Measurements from ENCODE around the gene TSEN15. TPM values are rescaled to one million over a fixed set of nuclear protein-coding genes. Genes with fewer than 3 reads are reported as not detected.
"Not testable (repeated sequence)": the region's sequence is repeated elsewhere in the genome, so short reads cannot be mapped to it uniquely, and the experiment has no call there.

TSEN15 gene
- total and polyA plus RNA-seq, 12 donors: 16.3 to 55.1 (median 27.8) TPM

GRCh38 chr1:184036517-184036949 lies 15.0 kb upstream of the TSEN15 start:
- peaks cover 4% of the 10 kb centered on the region for H3K27me3 ChIP-seq
- H3K36me3 ChIP-seq (replicated peaks in 1 of 2): no peaks in the 10 kb centered on the region
- DNase-seq: peak in 6 of 7 donors; percentile 23 to 68 (median 56)
- TF ChIP-seq POLR2A (IDR thresholded peaks at IDR 0.05): peak in 1 of 2 donors; percentile 29
- TF ChIP-seq, protein P1, sequence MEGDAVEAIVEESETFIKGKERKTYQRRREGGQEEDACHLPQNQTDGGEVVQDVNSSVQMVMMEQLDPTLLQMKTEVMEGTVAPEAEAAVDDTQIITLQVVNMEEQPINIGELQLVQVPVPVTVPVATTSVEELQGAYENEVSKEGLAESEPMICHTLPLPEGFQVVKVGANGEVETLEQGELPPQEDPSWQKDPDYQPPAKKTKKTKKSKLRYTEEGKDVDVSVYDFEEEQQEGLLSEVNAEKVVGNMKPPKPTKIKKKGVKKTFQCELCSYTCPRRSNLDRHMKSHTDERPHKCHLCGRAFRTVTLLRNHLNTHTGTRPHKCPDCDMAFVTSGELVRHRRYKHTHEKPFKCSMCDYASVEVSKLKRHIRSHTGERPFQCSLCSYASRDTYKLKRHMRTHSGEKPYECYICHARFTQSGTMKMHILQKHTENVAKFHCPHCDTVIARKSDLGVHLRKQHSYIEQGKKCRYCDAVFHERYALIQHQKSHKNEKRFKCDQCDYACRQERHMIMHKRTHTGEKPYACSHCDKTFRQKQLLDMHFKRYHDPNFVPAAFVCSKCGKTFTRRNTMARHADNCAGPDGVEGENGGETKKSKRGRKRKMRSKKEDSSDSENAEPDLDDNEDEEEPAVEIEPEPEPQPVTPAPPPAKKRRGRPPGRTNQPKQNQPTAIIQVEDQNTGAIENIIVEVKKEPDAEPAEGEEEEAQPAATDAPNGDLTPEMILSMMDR (IDR thresholded peaks at IDR 0.05): no peak
- intact Hi-C loops (cut with DNase I): no loop called here
- H3K27ac ChIP-seq: peak overlapping the region in 4 of 5 donors; percentile 41 to 81 (median 67)
- peak overlapping the region in 2 of 4 donors; percentile 51 to 89 for H3K4me3 ChIP-seq
- no peaks in the 10 kb centered on the region for H3K9me3 ChIP-seq (replicated peaks in 1 of 3)
- 0 to 2% (median 1%) methylated on average over 13 to 29 of the region's 29 CpGs for WGBS, 4 donors
- H3K4me1 ChIP-seq (replicated peaks in 1 of 2): peaks cover 0 to 6% of the 10 kb centered on the region in 2 donors

GRCh38 chr1:184037849-184038591 lies 13.5 kb upstream of the TSEN15 start:
- H3K27me3 ChIP-seq: peaks cover 4% of the 10 kb centered on the region
- TF ChIP-seq, protein P1 (IDR thresholded peaks at IDR 0.05): no peak
- no peak for TF ChIP-seq POLR2A (IDR thresholded peaks at IDR 0.05)
- WGBS, 4 donors: 81 to 88% (median 85%) methylated on average over 13 of the region's 13 CpGs
- no peaks in the 10 kb centered on the region for H3K9me3 ChIP-seq (replicated peaks in 1 of 3)
- H3K36me3 ChIP-seq (replicated peaks in 1 of 2): no peaks in the 10 kb centered on the region
- peaks cover 0 to 6% of the 10 kb centered on the region in 2 donors for H3K4me1 ChIP-seq (replicated peaks in 1 of 2)
- H3K4me3 ChIP-seq: peak overlapping the region in 1 of 4 donors; percentile 89
- intact Hi-C loops (cut with DNase I): no loop called here
- H3K27ac ChIP-seq: no peak overlapping the region
- no peak for DNase-seq

DNA sequence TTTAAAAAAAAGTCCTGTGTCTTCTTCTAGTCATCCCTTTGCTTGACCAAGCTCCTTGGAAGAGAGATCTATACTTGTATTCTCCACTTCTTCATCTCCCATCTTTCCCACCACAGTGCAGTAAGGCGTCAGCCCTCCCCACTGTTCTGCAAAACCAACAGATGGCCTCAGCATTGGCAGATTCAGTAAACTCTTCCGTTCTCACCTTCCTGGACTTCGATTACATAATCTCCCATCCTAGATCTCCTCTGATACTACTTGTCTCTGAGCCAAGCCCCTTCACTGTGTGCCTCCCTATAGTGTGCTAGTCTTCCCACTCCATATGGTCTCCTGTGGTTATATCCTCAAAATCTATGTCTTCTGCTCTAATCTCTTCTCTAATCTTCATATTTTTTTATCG lies 12.4 kb upstream of the TSEN15 start:
- peaks cover 0 to 6% of the 10 kb centered on the region in 2 donors for H3K4me1 ChIP-seq (replicated peaks in 1 of 2)
- no peak overlapping the region for H3K27ac ChIP-seq
- no peaks in the 10 kb centered on the region for H3K36me3 ChIP-seq (replicated peaks in 1 of 2)
- no peaks in the 10 kb centered on the region for H3K9me3 ChIP-seq (replicated peaks in 1 of 3)
- DNase-seq: no peak
- peaks cover 4% of the 10 kb centered on the region for H3K27me3 ChIP-seq
- 78 to 86% (median 82%) methylated on average over 4 of the region's 4 CpGs for WGBS, 4 donors
- H3K4me3 ChIP-seq: no peak overlapping the region
- no peak for TF ChIP-seq POLR2A (IDR thresholded peaks at IDR 0.05)
- TF ChIP-seq, protein P1 (IDR thresholded peaks at IDR 0.05): no peak
- intact Hi-C loops (cut with DNase I): no loop called here

DNA sequence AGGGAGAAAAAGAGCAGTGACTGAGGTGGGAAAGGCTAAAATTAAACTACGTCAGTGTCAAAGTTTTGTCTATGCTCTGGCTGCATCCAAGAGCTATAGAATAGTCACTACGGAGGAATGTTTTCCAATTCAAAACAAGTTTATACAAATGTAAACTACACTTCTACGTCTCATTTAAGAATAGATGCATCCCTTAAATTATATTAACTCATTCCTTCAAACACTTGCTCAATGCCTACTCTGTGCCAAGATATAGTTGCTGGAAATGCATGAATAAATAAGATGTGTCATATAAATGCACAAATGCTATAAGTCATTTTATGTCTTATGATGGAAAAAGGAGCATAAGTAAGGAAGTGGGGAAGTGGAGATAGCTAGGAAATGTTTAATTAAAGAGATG lies 9.8 kb upstream of the TSEN15 start:
- WGBS, 4 donors: 75 to 87% (median 84%) methylated on average over 3 of the region's 3 CpGs
- no peak for DNase-seq
- intact Hi-C loops (cut with DNase I): no loop called here
- Histone ChIP-seq H3K4me3 (no peak overlapping the region), H3K27ac (no peak overlapping the region), H3K9me3 (replicated peaks in 1 of 3) (no peaks in the 10 kb centered on the region), H3K4me1 (replicated peaks in 1 of 2) (no peaks in the 10 kb centered on the region), H3K27me3 (peaks cover 1% of the 10 kb centered on the region), H3K36me3 (replicated peaks in 1 of 2) (no peaks in the 10 kb centered on the region)
- TF ChIP-seq, protein P1 (IDR thresholded peaks at IDR 0.05): no peak
- TF ChIP-seq POLR2A (IDR thresholded peaks at IDR 0.05): no peak

DNA sequence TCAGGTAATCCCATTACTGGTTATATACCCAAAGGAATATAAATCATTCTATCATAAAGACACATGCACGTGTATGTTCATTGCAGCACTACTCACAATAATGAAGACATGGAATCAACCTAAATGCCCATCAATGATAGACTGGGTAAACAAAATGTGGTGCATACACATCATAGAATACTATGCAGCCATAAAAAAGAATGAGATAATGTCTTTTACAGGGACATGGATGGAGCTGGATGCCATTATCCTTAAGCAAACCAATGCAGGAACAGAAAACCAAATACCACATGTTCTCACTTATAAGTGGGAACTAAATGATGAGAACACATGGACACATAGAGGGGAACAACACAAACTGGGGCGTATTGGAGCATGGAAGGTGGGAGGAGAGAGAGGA lies 8.2 kb upstream of the TSEN15 start:
- 57 to 81% (median 79%) methylated on average over 2 of the region's 2 CpGs for WGBS, 4 donors
- H3K4me1 ChIP-seq (replicated peaks in 1 of 2); DNase-seq; H3K27me3 ChIP-seq; H3K27ac ChIP-seq; intact Hi-C loops (cut with DNase I); H3K36me3 ChIP-seq (replicated peaks in 1 of 2); H3K4me3 ChIP-seq; H3K9me3 ChIP-seq (replicated peaks in 1 of 3): not testable (repeated sequence)
